ENCODE measurements around the gene KRTAP3-3.

Gene KRTAP3-3

GRCh38 chr17:41012326-41013120, 18.6 kb upstream of the KRTAP3-3 start:
- H3K27ac ChIP-seq, result no peak overlapping the region
- no peak for TF ChIP-seq ZFX (IDR thresholded peaks at IDR 0.05; ENCODE audit: borderline replicate concordance)
- TF ChIP-seq, protein P1, sequence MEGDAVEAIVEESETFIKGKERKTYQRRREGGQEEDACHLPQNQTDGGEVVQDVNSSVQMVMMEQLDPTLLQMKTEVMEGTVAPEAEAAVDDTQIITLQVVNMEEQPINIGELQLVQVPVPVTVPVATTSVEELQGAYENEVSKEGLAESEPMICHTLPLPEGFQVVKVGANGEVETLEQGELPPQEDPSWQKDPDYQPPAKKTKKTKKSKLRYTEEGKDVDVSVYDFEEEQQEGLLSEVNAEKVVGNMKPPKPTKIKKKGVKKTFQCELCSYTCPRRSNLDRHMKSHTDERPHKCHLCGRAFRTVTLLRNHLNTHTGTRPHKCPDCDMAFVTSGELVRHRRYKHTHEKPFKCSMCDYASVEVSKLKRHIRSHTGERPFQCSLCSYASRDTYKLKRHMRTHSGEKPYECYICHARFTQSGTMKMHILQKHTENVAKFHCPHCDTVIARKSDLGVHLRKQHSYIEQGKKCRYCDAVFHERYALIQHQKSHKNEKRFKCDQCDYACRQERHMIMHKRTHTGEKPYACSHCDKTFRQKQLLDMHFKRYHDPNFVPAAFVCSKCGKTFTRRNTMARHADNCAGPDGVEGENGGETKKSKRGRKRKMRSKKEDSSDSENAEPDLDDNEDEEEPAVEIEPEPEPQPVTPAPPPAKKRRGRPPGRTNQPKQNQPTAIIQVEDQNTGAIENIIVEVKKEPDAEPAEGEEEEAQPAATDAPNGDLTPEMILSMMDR (IDR thresholded peaks at IDR 0.05), result no peak

- H3K27ac ChIP-seq, result no peak overlapping the region
These were observed 16.5 kb upstream of the KRTAP3-3 start for GRCh38 chr17:41010441-41010840.

DNA sequence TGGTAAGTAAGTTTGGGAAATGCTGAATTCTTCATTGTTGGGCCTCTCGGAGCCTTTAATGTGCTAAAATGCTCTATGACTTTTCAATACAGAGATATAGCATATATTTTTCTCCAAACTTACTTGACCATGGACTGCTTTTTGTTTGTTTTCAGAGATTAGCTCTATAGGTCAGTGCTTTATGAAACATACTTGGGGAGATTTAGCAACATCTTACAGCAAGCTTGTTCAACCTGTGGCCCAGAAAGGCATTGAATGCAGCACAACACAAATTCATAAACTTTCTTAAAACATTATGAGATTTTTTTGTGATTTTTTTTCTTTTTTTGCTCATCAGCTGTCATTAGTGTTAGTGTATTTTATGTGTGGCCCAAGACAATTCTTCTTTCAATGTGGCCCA, 16.0 kb upstream of the KRTAP3-3 start:
- TF ChIP-seq, protein P1 (IDR thresholded peaks at IDR 0.05), result no peak
- no peak for TF ChIP-seq ZFX (IDR thresholded peaks at IDR 0.05; ENCODE audit: borderline replicate concordance)
- peak overlapping the region; percentile 55 for H3K27ac ChIP-seq

More at GRCh38 chr17:41010441-41010840, 16.5 kb upstream of the KRTAP3-3 start:
- TF ChIP-seq ZFX (IDR thresholded peaks at IDR 0.05; ENCODE audit: borderline replicate concordance), result no peak
- TF ChIP-seq, protein P1 (IDR thresholded peaks at IDR 0.05), result no peak

DNA sequence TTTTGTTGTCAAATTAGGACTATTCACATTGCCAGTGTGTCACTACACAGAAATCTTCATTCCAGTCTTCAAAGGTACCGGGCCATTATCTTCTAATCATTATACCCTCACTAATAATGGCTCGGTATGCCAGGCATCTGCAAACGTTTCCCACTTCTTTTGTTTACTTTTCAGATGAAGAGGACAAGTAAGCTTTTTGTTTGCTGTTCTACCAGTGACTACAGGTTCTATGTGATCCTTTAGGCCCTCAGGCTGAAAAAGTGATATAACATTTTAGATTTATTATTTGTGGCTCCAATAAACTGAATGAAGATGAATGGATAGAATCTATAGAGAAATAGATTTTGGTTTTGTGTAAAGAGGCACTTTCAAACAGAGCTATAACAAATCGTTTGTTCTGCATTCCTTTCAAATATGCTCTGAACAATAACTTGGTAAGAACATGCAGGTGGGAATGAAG, 15.4 kb upstream of the KRTAP3-3 start:
- H3K27ac ChIP-seq, result peak overlapping the region; percentile 55
- TF ChIP-seq ZFX (IDR thresholded peaks at IDR 0.05; ENCODE audit: borderline replicate concordance), result no peak
- TF ChIP-seq, protein P1 (IDR thresholded peaks at IDR 0.05), result no peak

- no peak for TF ChIP-seq ZFX (IDR thresholded peaks at IDR 0.05; ENCODE audit: borderline replicate concordance)
- TF ChIP-seq, protein P1 (IDR thresholded peaks at IDR 0.05), result no peak
- peak within 1 kb of the TSS; percentile 55 for H3K27ac ChIP-seq
These were observed 14.8 kb upstream of the KRTAP3-3 start, which contains the start of gene KRTAP3-1 for GRCh38 chr17:41008811-41009210. KRTAP3-1 (minus strand) TSS chr17:41009128; CDS start chr17:41009074, 54 bp downstream.

GRCh38 chr17:41004397-41004796, 10.4 kb upstream of the KRTAP3-3 start:
- TF ChIP-seq, protein P1 (IDR thresholded peaks at IDR 0.05), result no peak
- TF ChIP-seq ZFX (IDR thresholded peaks at IDR 0.05; ENCODE audit: borderline replicate concordance), result no peak
- no peak overlapping the region for H3K27ac ChIP-seq

DNA sequence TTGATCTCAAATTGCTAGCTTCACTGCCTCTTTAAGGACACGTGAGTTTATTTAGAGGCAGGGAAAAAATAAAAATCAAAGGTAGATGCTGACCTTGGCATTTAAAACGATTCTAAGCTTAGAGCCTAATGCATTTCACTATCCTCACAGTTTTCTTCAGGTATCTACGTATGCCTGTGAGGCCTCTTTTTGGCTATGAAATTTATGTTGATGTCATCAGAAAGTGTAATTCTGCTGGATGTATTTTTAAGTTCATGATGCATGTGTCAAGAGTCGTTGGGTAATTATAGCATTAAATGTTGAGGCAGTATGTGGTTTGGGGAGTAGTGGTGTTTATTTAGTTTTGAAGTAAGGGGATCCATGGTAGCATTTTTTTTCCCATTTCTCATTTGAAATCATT, 10.0 kb upstream of the KRTAP3-3 start:
- TF ChIP-seq, protein P1 (IDR thresholded peaks at IDR 0.05), result no peak
- TF ChIP-seq ZFX (IDR thresholded peaks at IDR 0.05; ENCODE audit: borderline replicate concordance), result no peak
- H3K27ac ChIP-seq, result no peak overlapping the region

Measured in 22Rv1 (cell line).